ENCODE results near the gene ALPK3. TPM values are rescaled to one million over a fixed set of nuclear protein-coding genes. Genes with fewer than 3 reads are reported as not detected.
A peak's percentile ranks its signal among the peaks of the same experiment; 100 is the strongest.

The ALPK3 gene
- total RNA-seq, 4 donors from 2014 or later, result 131 to 406 (median 305) TPM

GRCh38 chr15:84859651-84860050 lies 42.5 kb downstream of the ALPK3 start:
- peaks cover 3 to 95% of the 10 kb centered on the region in 2 donors for H3K36me3 ChIP-seq
- H3K9me3 ChIP-seq, result no peaks in the 10 kb centered on the region
- H3K4me1 ChIP-seq, result peaks cover 15 to 33% of the 10 kb centered on the region in 2 donors
- TF ChIP-seq POLR2A (IDR thresholded peaks at IDR 0.05) (no peak), CTCF (IDR thresholded peaks at IDR 0.05 in 4 of 5, conservative IDR thresholded peaks at IDR 0.05 in 1 of 5) (no peak)
- no peak for ATAC-seq
- DNase-seq, result no peak
- in situ Hi-C loops (cut with MboI; ENCODE audit: low sequenced_read_pairs in 4 of 4), result no loop called here
- H3K27ac ChIP-seq, result peak overlapping the region; percentile 76 to 86 (median 80)
- no peaks in the 10 kb centered on the region for H3K27me3 ChIP-seq
- intact Hi-C loops (cut with DNase I; ENCODE audit: low total_unique reads), result loop anchor here (1.0 to 5.0 kb wide), 2 partner anchors 13 to 68 kb away; no protein-coding TSS in a partner anchor
- H3K4me3 ChIP-seq, result no peak overlapping the region

- TF ChIP-seq POLR2A (IDR thresholded peaks at IDR 0.05) (no peak), CTCF (IDR thresholded peaks at IDR 0.05 in 4 of 5, conservative IDR thresholded peaks at IDR 0.05 in 1 of 5) (no peak)
- peak overlapping the region in 3 of 4 donors; percentile 47 to 58 (median 53) for H3K27ac ChIP-seq
- peaks cover 3 to 99% of the 10 kb centered on the region in 2 donors for H3K36me3 ChIP-seq
- intact Hi-C loops (cut with DNase I; ENCODE audit: low total_unique reads) (loop anchor here (5.0 kb wide), 1 partner anchor 66 kb away; no protein-coding TSS in a partner anchor), in situ Hi-C loops (cut with MboI; ENCODE audit: low sequenced_read_pairs in 4 of 4) (no loop called here)
- DNase-seq (no peak), ATAC-seq (no peak)
- H3K27me3 ChIP-seq, result no peaks in the 10 kb centered on the region
- H3K9me3 ChIP-seq, result no peaks in the 10 kb centered on the region
- peaks cover 4 to 13% of the 10 kb centered on the region in 2 donors for H3K4me1 ChIP-seq
- H3K4me3 ChIP-seq, result no peak overlapping the region
These were observed 44.6 kb downstream of the ALPK3 start for GRCh38 chr15:84861781-84862180.

- Histone ChIP-seq H3K4me3 (no peak overlapping the region), H3K27ac (peak overlapping the region in 3 of 4 donors; percentile 47 to 58 (median 53)), H3K9me3 (no peaks in the 10 kb centered on the region), H3K4me1 (peaks cover 4 to 11% of the 10 kb centered on the region in 2 donors), H3K27me3 (no peaks in the 10 kb centered on the region), H3K36me3 (peaks cover 3 to 99% of the 10 kb centered on the region in 2 donors)
- TF ChIP-seq CTCF (IDR thresholded peaks at IDR 0.05 in 4 of 5, conservative IDR thresholded peaks at IDR 0.05 in 1 of 5), result no peak
- TF ChIP-seq POLR2A (IDR thresholded peaks at IDR 0.05), result no peak
- DNase-seq (no peak), ATAC-seq (no peak)
- in situ Hi-C loops (cut with MboI; ENCODE audit: low sequenced_read_pairs in 4 of 4), result no loop called here
- intact Hi-C loops (cut with DNase I; ENCODE audit: low total_unique reads), result loop anchor here (5.0 kb wide), 1 partner anchor 65 kb away; no protein-coding TSS in a partner anchor
These were observed 45.2 kb downstream of the ALPK3 start for GRCh38 chr15:84862214-84862975.

GRCh38 chr15:84863565-84864443 lies 46.6 kb downstream of the ALPK3 start:
- Histone ChIP-seq H3K4me1 (peaks cover 4 to 10% of the 10 kb centered on the region in 2 donors), H3K27ac (peak overlapping the region; percentile 21 to 58 (median 45)), H3K9me3 (no peaks in the 10 kb centered on the region), H3K4me3 (no peak overlapping the region), H3K27me3 (no peaks in the 10 kb centered on the region), H3K36me3 (peaks cover 3 to 99% of the 10 kb centered on the region in 2 donors)
- in situ Hi-C loops (cut with MboI; ENCODE audit: low sequenced_read_pairs in 4 of 4), result no loop called here
- intact Hi-C loops (cut with DNase I; ENCODE audit: low total_unique reads), result loop anchor here (5.0 kb wide), 1 partner anchor 63 kb away; no protein-coding TSS in a partner anchor
- DNase-seq, result no peak
- no peak for TF ChIP-seq POLR2A (IDR thresholded peaks at IDR 0.05)
- TF ChIP-seq CTCF (IDR thresholded peaks at IDR 0.05 in 4 of 5, conservative IDR thresholded peaks at IDR 0.05 in 1 of 5), result no peak
- ATAC-seq, result no peak
